PC-9 (cell line): Measurements from ENCODE around the gene CELF1.

Source experiments
- EZH2 ChIP-seq: fragments of 200-600 bp; sonication (generic); IDR thresholded peaks from 2 replicates; pipeline ENCODE4 v1.8.0; 2017; ENCODE audit warnings: antibody characterized with exemption, low read depth
- TF ChIP-seq, protein P1 (sequence below): fragments of 200-600 bp; sonication (generic); conservative IDR thresholded peaks from 2 replicates; pipeline ENCODE4 v1.6.1; 2017; ENCODE audit warnings: mixed run types, antibody characterized with exemption, mild to moderate bottlenecking, moderate library complexity

GRCh38 chr11:47587039-47587716 lies 34.2 kb upstream of the CELF1 start:
- no peak for TF ChIP-seq EZH2
- TF ChIP-seq, protein P1, sequence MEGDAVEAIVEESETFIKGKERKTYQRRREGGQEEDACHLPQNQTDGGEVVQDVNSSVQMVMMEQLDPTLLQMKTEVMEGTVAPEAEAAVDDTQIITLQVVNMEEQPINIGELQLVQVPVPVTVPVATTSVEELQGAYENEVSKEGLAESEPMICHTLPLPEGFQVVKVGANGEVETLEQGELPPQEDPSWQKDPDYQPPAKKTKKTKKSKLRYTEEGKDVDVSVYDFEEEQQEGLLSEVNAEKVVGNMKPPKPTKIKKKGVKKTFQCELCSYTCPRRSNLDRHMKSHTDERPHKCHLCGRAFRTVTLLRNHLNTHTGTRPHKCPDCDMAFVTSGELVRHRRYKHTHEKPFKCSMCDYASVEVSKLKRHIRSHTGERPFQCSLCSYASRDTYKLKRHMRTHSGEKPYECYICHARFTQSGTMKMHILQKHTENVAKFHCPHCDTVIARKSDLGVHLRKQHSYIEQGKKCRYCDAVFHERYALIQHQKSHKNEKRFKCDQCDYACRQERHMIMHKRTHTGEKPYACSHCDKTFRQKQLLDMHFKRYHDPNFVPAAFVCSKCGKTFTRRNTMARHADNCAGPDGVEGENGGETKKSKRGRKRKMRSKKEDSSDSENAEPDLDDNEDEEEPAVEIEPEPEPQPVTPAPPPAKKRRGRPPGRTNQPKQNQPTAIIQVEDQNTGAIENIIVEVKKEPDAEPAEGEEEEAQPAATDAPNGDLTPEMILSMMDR, result no peak
